ENCODE measurements around the gene ARHGAP40.

ARHGAP40 gene

DNA sequence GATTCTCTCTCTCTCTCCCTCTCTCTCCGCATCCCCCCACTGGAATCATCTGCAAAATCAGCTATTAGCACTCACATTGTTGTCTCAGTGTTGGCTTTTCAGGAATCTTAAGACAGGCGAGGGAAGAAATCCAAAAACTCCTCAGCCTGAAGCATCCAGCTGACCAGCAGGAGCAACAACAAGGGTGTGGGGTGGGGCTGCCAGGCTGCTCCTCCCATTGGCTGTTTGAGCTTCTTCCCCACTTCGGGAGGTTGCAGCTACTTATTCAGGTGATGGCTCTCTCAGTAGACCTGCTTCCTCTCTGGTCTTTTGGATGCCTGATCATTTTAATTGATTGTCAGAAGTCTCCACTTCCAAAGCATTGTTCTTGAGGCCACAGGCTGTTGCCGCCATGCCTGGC, 98.5 kb downstream of the ARHGAP40 start:
- Histone ChIP-seq H3K79me1 (ENCODE audit: low read depth, low read length) (no peaks in the 10 kb centered on the region), H3K14ac (ENCODE audit: low read length) (no peak overlapping the region), H3K18ac (ENCODE audit: low read length) (peak overlapping the region; percentile 61), H4K8ac (ENCODE audit: low read depth, low read length) (no peak overlapping the region), H2AK5ac (ENCODE audit: low read depth, low read length) (no peak overlapping the region), H3K4ac (ENCODE audit: low read length) (no peak overlapping the region), H3K9ac (ENCODE audit: low read depth, low read length, poor library complexity) (no peak overlapping the region), H3K4me1 (ENCODE audit: control insufficient read depth in 2 of 2, insufficient read depth in 1 of 2, low read depth in 1 of 2, low read length in 2 of 2) (peaks cover 11 to 13% of the 10 kb centered on the region in 2 donors), H2AFZ (ENCODE audit: low read length) (no peak overlapping the region), H3K9me3 (replicated peaks in 1 of 2; ENCODE audit: control insufficient read depth in 2 of 2, insufficient read depth in 1 of 2, low read depth in 1 of 2, low read length in 2 of 2) (peaks cover 0 to 2% of the 10 kb centered on the region in 2 donors), H2BK120ac (ENCODE audit: low read depth, low read length) (no peak overlapping the region), H3K27ac (replicated peaks; ENCODE audit: low read length) (peak overlapping the region; percentile 65), H4K91ac (ENCODE audit: low read depth, low read length, poor library complexity) (no peak overlapping the region), H3K27me3 (ENCODE audit: control insufficient read depth in 3 of 3, insufficient read depth in 3 of 3, low read depth in 1 of 3, low read length in 3 of 3) (peaks cover 0 to 15% (median 0%) of the 10 kb centered on the region in 3 experiments), H3K4me2 (ENCODE audit: insufficient read depth, low read length, poor library complexity, severe bottlenecking) (peak overlapping the region; percentile 19), H2BK12ac (ENCODE audit: low read length) (no peak overlapping the region), H3K23ac (ENCODE audit: low read depth, low read length, poor library complexity) (no peak overlapping the region), H2BK5ac (ENCODE audit: low read length) (no peak overlapping the region), H2BK15ac (ENCODE audit: low read length) (no peak overlapping the region), H3K4me3 (ENCODE audit: low read length in 2 of 2) (no peak overlapping the region), H3K36me3 (replicated peaks in 1 of 2; ENCODE audit: control insufficient read depth in 2 of 2, insufficient read depth in 2 of 2, low read length in 2 of 2) (no peaks in the 10 kb centered on the region)
- DNase-seq (ENCODE audit: low spot score), result no peak
- WGBS, 2 donors (ENCODE audit: extremely low coverage in 2 of 2, insufficient read length in 2 of 2, insufficient replicate concordance in 1 of 2), result no CpG with 5 or more reads among the region's 4 CpGs

All from neuronal stem cell (in vitro differentiated cells).